ENCODE data around the gene PEX3. TPM values are rescaled to one million over a fixed set of nuclear protein-coding genes. Genes with fewer than 3 reads are reported as not detected.

The PEX3 gene
- total and polyA plus RNA-seq, 2 of the 4 experiments (the other 2 are of a cell fraction) = 13.3 to 13.7 TPM

GRCh38 chr6:143482593-143482992 is 32.0 kb downstream of the PEX3 start:
- in situ Hi-C loops (cut with MboI; ENCODE audit: low sequenced_read_pairs) = no loop called here

More at GRCh38 chr6:143482593-143482992, 32.0 kb downstream of the PEX3 start:
- WGBS, 2 experiments (ENCODE audit: extremely low coverage in 2 of 2, insufficient read length in 1 of 2) = no CpG with 5 or more reads among the region's 2 CpGs
- Histone ChIP-seq H3K9me3 (ENCODE audit: control insufficient read depth, insufficient read depth, low read length) (no peaks in the 10 kb centered on the region), H3K9me1 (ENCODE audit: insufficient read depth, low read length) (no peaks in the 10 kb centered on the region), H4K8ac (ENCODE audit: low read depth in 2 of 2, low read length in 2 of 2) (no peak overlapping the region), H2BK20ac (ENCODE audit: low read depth, low read length) (no peak overlapping the region), H3K14ac (replicated peaks; ENCODE audit: low read depth, low read length) (no peak overlapping the region), H3K4ac (ENCODE audit: low read depth, low read length) (no peak overlapping the region), H3K27ac (ENCODE audit: insufficient read depth, low read length) (no peak overlapping the region), H3K18ac (ENCODE audit: low read depth, low read length) (no peak overlapping the region), H2BK5ac (ENCODE audit: low read depth, low read length, poor library complexity, severe bottlenecking) (no peak overlapping the region), H3K4me1 (ENCODE audit: control insufficient read depth, insufficient read depth, low read length) (no peaks in the 10 kb centered on the region), H2AK9ac (replicated peaks; ENCODE audit: low read depth, low read length, poor library complexity) (no peak overlapping the region), H3K36me3 (ENCODE audit: control insufficient read depth, insufficient read depth, low read length) (peaks cover 2% of the 10 kb centered on the region), H4K20me1 (ENCODE audit: insufficient read depth, low read length) (no peaks in the 10 kb centered on the region), H3K23ac (ENCODE audit: low read depth, low read length) (no peak overlapping the region), H3K4me3 (ENCODE audit: insufficient read depth, low read depth, low read length) (no peak overlapping the region), H3K27me3 (ENCODE audit: control insufficient read depth, insufficient read depth, low read length) (no peaks in the 10 kb centered on the region), H4K91ac (ENCODE audit: insufficient read depth, low read depth, low read length) (no peak overlapping the region), H3K9ac (ENCODE audit: low read depth, low read length) (no peak overlapping the region), H2BK120ac (ENCODE audit: low read depth, low read length) (no peak overlapping the region), H3K4me2 (ENCODE audit: low read depth, low read length) (no peak overlapping the region), H4K5ac (ENCODE audit: low read depth, low read length) (no peak overlapping the region), H2BK15ac (ENCODE audit: low read depth, low read length) (no peak overlapping the region), H2AFZ (replicated peaks; ENCODE audit: low read length, poor library complexity) (no peak overlapping the region), H2AK5ac (ENCODE audit: low read depth, low read length) (no peak overlapping the region), H3K79me1 (ENCODE audit: low read depth in 1 of 2, low read length in 2 of 2) (no peaks in the 10 kb centered on the region), H3K56ac (ENCODE audit: extremely low read depth, insufficient read depth, low read length) (no peak overlapping the region)
- DNase-seq (peak; percentile 26), ATAC-seq (ENCODE audit: low read depth) (no peak)
- no TSS peak for BruUV-seq (replicated peaks)
- ChIA-PET POLR2A (ENCODE audit: unreplicated experiment) (no interaction called here), CTCF (no interaction called here)
- dilution Hi-C loops (cut with HindIII; ENCODE audit: low sequenced_read_pairs, unreplicated experiment) (no loop called here), intact Hi-C loops (cut with micrococcal nuclease) (no loop called here)
- TF ChIP-seq MAZ (IDR thresholded peaks at IDR 0.05; ENCODE audit: borderline replicate concordance, low read depth, low read length) (no peak), CTCF (conservative IDR thresholded peaks at IDR 0.05; ENCODE audit: low read depth, low read length) (no peak), USF2 (IDR thresholded peaks at IDR 0.05; ENCODE audit: low read depth, low read length) (no peak), BHLHE40 (IDR thresholded peaks at IDR 0.05; ENCODE audit: low read depth, low read length) (no peak), SMC3 (IDR thresholded peaks at IDR 0.05; ENCODE audit: low read depth, low read length) (no peak), CEBPB (IDR thresholded peaks at IDR 0.05; ENCODE audit: low read depth, low read length) (no peak), MAFK (IDR thresholded peaks at IDR 0.05; ENCODE audit: low read depth, low read length) (no peak), RFX5 (IDR thresholded peaks at IDR 0.05; ENCODE audit: low read depth, low read length) (no peak)
